ENCODE results near the gene TEKT1. TPM values are rescaled to one million over a fixed set of nuclear protein-coding genes. Genes with fewer than 3 reads are reported as not detected.
"Not testable (repeated sequence)": the region's sequence is repeated elsewhere in the genome, so short reads cannot be mapped to it uniquely, and the experiment has no call there.

The TEKT1 gene
- not detected in 2 replicates for total RNA-seq (2014; rRNA removed; shearing (Covaris generic))
- not detected in 2 replicates for polyA plus RNA-seq (2015; cell fraction: cytosol; rRNA removed)
- polyA plus RNA-seq (2015; cell fraction: nucleus; rRNA removed) = not detected in 2 replicates

GRCh38 chr17:6831661-6832263, at the start of gene TEKT1:
TSS of gene TEKT1 (minus strand) at chr17:6831729. CDS start at chr17:6830376, 1,353 bp downstream.
- in situ Hi-C loops (cut with HindIII; ENCODE audit: low pct_unique_long_range_greater_than_20kb, low sequenced_read_pairs) = no loop called here
- DNase-seq (ENCODE audit: low read depth, low spot score) = peak; percentile 87

GRCh38 chr17:6879221-6879975, 47.9 kb upstream of the TEKT1 start:
- DNase-seq (ENCODE audit: low read depth, low spot score); in situ Hi-C loops (cut with HindIII; ENCODE audit: low pct_unique_long_range_greater_than_20kb, low sequenced_read_pairs): not testable (repeated sequence)

DNA sequence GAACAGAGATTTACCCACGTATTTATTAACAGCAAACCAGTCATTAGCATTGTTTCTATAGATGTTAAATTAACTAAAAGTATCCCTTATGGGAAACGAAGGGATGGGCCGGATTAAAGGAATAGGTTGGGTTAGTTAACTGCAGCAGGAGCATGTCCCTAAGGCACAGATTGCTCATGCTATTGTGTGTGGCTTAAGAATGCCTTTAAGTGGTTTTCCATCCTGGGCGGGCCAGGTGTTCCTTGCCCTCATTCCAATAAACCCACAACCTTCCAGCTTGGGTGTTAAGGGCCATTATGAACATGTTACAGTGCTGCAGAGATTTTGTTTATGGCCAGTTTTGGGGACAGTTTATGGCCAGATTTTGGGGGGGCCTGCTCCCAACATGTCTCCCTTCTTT, 43.7 kb upstream of the TEKT1 start:
- DNase-seq (ENCODE audit: low read depth, low spot score); in situ Hi-C loops (cut with HindIII; ENCODE audit: low pct_unique_long_range_greater_than_20kb, low sequenced_read_pairs): not testable (repeated sequence)

- in situ Hi-C loops (cut with HindIII; ENCODE audit: low pct_unique_long_range_greater_than_20kb, low sequenced_read_pairs) = no loop called here
- no peak for DNase-seq (ENCODE audit: low read depth, low spot score)
Observed at GRCh38 chr17:6872936-6873335, 41.4 kb upstream of the TEKT1 start.

GRCh38 chr17:6870841-6871240, 39.3 kb upstream of the TEKT1 start:
- in situ Hi-C loops (cut with HindIII; ENCODE audit: low pct_unique_long_range_greater_than_20kb, low sequenced_read_pairs) = no loop called here
- DNase-seq (ENCODE audit: low read depth, low spot score) = no peak

GRCh38 chr17:6868582-6868981, 37.1 kb upstream of the TEKT1 start:
- in situ Hi-C loops (cut with HindIII; ENCODE audit: low pct_unique_long_range_greater_than_20kb, low sequenced_read_pairs) = no loop called here
- no peak for DNase-seq (ENCODE audit: low read depth, low spot score)

DNA sequence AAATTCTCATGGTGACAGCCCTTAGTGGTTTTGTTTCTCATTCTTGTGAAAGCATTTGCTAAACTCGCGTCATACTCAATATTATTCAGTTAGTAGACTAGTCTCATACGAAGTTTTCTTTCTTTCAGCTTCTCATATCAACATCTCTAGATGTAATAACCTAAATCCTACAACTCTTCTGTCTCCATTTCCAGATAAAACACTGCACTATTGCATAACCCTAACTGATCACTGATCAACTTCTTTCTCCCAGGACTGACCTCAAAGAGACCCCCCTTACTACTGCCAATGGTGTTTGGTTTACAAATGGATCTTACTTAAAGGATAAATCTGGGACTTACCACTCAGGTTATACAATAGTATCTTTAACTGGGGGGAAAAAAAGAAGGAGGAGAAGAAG, 36.3 kb upstream of the TEKT1 start:
- in situ Hi-C loops (cut with HindIII; ENCODE audit: low pct_unique_long_range_greater_than_20kb, low sequenced_read_pairs) = no loop called here

DNA sequence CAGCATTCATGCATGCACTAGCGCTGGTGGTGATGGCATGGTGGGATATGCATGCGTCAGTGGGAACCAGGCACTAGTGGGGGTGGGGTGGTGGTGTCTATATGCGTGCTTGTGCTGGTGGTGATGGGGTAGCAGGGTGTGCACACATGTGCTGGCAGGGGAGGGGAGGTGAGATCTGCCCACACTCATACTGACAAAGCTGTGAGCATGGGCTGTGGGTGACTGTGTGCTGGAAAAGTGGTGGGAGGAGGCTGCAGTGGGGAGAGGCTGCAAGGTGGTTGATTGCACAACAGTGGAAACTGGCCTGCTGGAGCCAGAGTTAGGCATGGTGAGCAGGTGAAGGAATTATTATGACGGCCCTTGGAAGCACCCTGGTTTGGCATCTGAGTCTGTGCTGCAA, 31.3 kb upstream of the TEKT1 start:
- no peak for DNase-seq (ENCODE audit: low read depth, low spot score)
- in situ Hi-C loops (cut with HindIII; ENCODE audit: low pct_unique_long_range_greater_than_20kb, low sequenced_read_pairs) = no loop called here

More for the DNA sequence above, 36.3 kb upstream of the TEKT1 start:
- DNase-seq (ENCODE audit: low read depth, low spot score) = no peak

GRCh38 chr17:6862122-6862521, 30.6 kb upstream of the TEKT1 start:
- in situ Hi-C loops (cut with HindIII; ENCODE audit: low pct_unique_long_range_greater_than_20kb, low sequenced_read_pairs) = no loop called here
- DNase-seq (ENCODE audit: low read depth, low spot score) = no peak

DNA sequence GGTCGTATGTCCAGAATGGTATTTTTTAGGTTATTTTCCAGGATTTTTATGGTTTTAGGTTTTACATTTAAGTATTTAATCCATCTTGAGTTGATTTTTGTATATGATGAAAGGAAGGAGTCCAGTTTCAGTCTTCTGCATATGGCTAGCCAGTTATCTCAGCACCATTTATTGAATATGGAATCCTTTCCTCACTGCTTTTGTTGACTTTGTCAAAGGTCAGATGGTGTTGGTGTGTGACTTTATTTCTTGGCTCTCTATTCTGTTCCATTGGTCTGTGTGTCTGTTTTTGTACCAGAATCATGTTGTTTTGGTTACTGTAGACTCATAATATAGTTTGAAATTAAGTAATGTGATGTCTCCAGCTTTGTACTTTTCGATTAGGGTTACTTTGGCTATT, 26.4 kb upstream of the TEKT1 start:
- in situ Hi-C loops (cut with HindIII; ENCODE audit: low pct_unique_long_range_greater_than_20kb, low sequenced_read_pairs) = no loop called here
- DNase-seq (ENCODE audit: low read depth, low spot score) = no peak

DNA sequence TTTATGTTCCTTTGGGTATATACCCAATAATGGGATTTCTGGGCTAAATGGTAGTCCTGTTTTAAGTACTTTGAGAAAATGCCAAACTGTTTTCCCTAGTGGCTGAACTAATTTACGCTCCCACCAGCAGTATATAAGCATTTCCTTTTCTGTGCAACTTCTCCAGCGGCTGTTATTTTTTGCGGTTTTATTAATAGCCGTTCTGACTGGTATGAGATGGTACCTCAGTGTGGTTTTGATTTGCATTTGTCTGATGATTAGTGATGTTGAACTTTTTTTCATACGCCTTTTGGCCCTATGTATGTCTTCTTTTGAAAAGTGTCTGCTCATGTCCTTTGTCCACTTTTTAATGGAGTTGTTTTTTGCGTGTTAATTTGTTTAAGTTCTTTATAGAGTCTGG, 25.8 kb upstream of the TEKT1 start:
- DNase-seq (ENCODE audit: low read depth, low spot score) = no peak
- in situ Hi-C loops (cut with HindIII; ENCODE audit: low pct_unique_long_range_greater_than_20kb, low sequenced_read_pairs) = no loop called here

- in situ Hi-C loops (cut with HindIII; ENCODE audit: low pct_unique_long_range_greater_than_20kb, low sequenced_read_pairs) = no loop called here
- no peak for DNase-seq (ENCODE audit: low read depth, low spot score)
Observed at GRCh38 chr17:6856051-6856450, 24.5 kb upstream of the TEKT1 start.

DNA sequence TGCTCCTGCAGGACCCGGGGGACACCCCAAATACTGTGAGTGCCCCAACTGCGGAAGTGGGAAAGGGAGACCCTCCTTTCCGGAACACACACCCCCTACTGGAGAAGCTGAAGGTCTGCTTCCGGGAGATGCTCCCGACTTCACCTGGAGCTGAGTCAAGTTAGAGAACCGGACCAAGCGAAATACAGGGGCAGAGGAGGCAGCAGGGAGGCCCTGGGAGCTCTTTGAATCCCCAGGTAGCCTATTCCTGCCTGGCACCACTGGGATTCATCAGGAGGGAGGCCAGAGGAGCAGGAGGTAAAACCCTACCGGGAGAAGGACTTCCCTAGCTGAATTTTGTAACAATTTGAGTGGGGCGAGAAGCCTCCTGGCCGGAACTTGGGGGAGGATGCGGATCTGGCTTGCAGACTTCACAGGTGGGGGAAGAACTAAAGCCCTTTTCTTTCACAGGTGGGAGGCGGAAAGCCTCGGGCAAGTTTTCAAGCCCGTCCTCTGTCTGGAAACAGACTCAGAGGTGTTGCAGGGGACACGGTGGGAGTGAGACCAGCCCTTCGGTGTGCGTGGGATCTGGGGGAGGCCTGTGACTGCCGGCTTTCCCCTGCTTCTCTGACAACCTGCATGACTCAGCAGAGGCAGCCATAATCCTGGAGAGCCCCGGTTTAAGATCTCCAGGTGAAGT, 22.4 kb upstream of the TEKT1 start:
- DNase-seq (ENCODE audit: low read depth, low spot score) = no peak
- in situ Hi-C loops (cut with HindIII; ENCODE audit: low pct_unique_long_range_greater_than_20kb, low sequenced_read_pairs) = no loop called here

DNA sequence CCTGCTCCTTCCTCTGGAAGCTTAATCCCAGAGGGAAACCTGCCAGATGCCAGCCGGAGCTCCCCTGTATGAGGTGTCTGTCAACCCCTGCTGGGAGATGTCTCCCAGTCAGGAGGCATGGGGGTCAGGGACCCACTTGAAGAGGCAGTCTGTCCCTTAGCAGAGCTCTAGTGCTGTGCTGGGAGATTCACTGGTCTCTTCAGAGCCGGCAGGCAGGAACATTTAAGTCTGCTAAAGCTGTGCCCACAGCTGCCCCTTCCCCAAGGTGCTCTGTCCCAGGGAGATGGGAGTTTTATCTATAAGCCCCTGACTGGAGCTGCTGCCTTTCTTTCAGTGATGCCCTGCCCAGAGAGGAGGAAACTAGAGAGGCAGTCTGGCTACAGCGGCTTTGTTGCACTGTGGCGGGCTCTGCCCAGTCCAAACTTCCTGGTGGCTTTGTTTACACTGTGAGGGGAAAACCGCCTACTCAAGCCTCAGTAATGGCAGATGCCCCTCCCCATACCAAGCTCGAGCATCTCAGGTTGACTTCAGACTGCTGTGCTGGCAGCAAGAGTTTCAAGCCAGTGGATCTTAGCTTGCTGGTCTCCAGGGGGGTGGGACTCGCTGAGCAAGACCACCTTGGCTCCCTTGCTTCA, 17.1 kb upstream of the TEKT1 start:
- DNase-seq (ENCODE audit: low read depth, low spot score); in situ Hi-C loops (cut with HindIII; ENCODE audit: low pct_unique_long_range_greater_than_20kb, low sequenced_read_pairs): not testable (repeated sequence)

GRCh38 chr17:6846138-6846537, 14.6 kb upstream of the TEKT1 start:
- DNase-seq (ENCODE audit: low read depth, low spot score); in situ Hi-C loops (cut with HindIII; ENCODE audit: low pct_unique_long_range_greater_than_20kb, low sequenced_read_pairs): not testable (repeated sequence)

DNA sequence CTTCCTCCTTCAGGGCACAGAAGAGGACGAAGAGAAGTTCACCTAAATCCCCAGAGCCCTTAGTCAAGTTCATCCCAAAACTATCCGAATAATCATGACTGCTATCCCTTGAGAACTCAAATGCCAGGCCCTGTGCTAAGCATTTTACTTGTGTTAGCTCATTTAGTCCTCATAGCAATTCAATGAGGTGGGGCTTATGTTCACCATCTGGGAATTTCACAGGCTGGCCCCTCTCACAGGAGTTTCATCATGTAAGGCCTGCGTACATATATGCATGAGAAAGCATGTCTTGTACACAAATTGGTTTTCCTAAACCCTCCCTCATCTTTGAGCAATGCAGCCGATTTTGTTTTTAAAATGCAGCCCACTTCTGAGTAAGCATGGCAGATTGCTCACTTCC, 12.9 kb upstream of the TEKT1 start:
- in situ Hi-C loops (cut with HindIII; ENCODE audit: low pct_unique_long_range_greater_than_20kb, low sequenced_read_pairs); DNase-seq (ENCODE audit: low read depth, low spot score): not testable (repeated sequence)

DNA sequence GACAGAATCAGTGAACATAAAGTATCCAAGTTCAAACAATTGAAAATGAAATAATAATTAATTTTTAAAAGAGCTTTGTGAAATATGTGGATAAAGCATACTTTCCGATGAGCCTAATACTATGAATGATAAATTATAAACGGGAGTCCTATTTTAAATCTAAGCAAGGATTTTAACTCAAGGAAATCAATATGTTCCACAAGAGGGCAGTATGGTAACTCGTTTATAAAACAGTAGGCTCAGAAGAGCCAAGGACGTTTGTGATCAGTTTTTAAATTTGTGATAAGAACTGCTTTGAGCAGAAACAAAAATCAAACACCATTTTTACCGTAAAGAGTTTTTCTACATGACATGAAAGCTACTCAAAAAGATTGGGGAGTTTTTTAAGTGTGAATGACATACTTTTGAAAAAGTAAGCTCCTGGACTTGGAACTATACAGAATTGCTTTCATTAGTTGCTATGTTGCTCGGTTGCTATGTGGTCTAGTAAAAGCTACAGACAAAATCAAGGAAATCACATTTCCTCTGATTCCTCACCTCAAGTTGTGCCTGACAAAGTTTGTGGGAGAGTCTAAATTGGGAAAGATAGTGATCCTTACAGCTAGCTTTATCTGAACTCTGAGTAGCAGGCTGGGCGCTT, 11.8 kb upstream of the TEKT1 start:
- in situ Hi-C loops (cut with HindIII; ENCODE audit: low pct_unique_long_range_greater_than_20kb, low sequenced_read_pairs) = no loop called here
- DNase-seq (ENCODE audit: low read depth, low spot score) = peak; percentile 64

GRCh38 chr17:6841769-6842168, 10.2 kb upstream of the TEKT1 start:
- DNase-seq (ENCODE audit: low read depth, low spot score); in situ Hi-C loops (cut with HindIII; ENCODE audit: low pct_unique_long_range_greater_than_20kb, low sequenced_read_pairs): not testable (repeated sequence)

All from SK-MEL-5 (cell line).